Peyer's patch (tissue), 4 donors: Measurements from ENCODE around the gene UTP14C.

Source experiments
- POLR2A ChIP-seq, 2 donors: fragments of 450-650 bp; IDR thresholded peaks; one replicate each; pipeline ENCODE4 v1.5.1; 2017; ENCODE audit warnings: antibody characterized with exemption in 2 of 2, mild to moderate bottlenecking in 2 of 2, moderate library complexity in 2 of 2
- TF ChIP-seq, protein P1 (sequence below), 6 experiments: fragments of 450-650 bp in 4 of 6; fragments of 200-600 bp in 2 of 6; sonication (generic) in 1 of 6; IDR thresholded peaks; one replicate each; pipeline ENCODE4 v1.5.1; 2017 to 2019; ENCODE audit warnings: antibody characterized with exemption in 6 of 6, mild to moderate bottlenecking in 3 of 6, moderate library complexity in 1 of 6

- TF ChIP-seq, protein P1, sequence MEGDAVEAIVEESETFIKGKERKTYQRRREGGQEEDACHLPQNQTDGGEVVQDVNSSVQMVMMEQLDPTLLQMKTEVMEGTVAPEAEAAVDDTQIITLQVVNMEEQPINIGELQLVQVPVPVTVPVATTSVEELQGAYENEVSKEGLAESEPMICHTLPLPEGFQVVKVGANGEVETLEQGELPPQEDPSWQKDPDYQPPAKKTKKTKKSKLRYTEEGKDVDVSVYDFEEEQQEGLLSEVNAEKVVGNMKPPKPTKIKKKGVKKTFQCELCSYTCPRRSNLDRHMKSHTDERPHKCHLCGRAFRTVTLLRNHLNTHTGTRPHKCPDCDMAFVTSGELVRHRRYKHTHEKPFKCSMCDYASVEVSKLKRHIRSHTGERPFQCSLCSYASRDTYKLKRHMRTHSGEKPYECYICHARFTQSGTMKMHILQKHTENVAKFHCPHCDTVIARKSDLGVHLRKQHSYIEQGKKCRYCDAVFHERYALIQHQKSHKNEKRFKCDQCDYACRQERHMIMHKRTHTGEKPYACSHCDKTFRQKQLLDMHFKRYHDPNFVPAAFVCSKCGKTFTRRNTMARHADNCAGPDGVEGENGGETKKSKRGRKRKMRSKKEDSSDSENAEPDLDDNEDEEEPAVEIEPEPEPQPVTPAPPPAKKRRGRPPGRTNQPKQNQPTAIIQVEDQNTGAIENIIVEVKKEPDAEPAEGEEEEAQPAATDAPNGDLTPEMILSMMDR (IDR thresholded peaks at IDR 0.05), result no peak
- no peak for TF ChIP-seq POLR2A (IDR thresholded peaks at IDR 0.05)
Measured at GRCh38 chr13:51999921-52000320, 24.6 kb upstream of the UTP14C start.
